GM12878 (cell line): ENCODE results near the gene DAZ4. TPM values are rescaled to one million over a fixed set of nuclear protein-coding genes. Genes with fewer than 3 reads are reported as not detected.
"Not testable (repeated sequence)": the region's sequence is repeated elsewhere in the genome, so short reads cannot be mapped to it uniquely, and the experiment has no call there.

Source experiments
- ATAC-seq: fragments of 200-7000 bp; cut with Tn5 transposase; 3 replicates; pipeline ENCODE4 v1.9.1; 2020; ENCODE audit warnings: mild to moderate bottlenecking, moderate library complexity
- Bru-seq: library from RNA; stranded (reverse); fragments of 400-500 nt; gene quantifications from one replicate; lab custom pipeline; 2021; lab: Mats Ljungman, UMichigan
- BruChase-seq, 2 experiments: library from RNA; stranded (reverse); fragments of 400-500 nt; gene quantifications; one replicate each; lab custom pipeline; 2021; lab: Mats Ljungman, UMichigan
- BruUV-seq: library from RNA; stranded (reverse); fragments of 400-500 nt; replicated peaks from 2 replicates; lab custom pipeline; 2021; lab: Mats Ljungman, UMichigan
- CTCF ChIA-PET: fragments of 300-600 bp; sonication (Branson Sonifier 250); formaldehyde crosslinking; extraction: SDS; loops from one replicate; lab custom pipeline; 2021; ENCODE audit warnings: inconsistent platforms; lab: Yijun Ruan, JAX
- POLR2A ChIA-PET: fragments of 350-600 bp; formaldehyde crosslinking; extraction: SDS; loops from one replicate; lab custom pipeline; 2021; ENCODE audit warnings: inconsistent platforms; lab: Charles Lee
- RAD21 ChIA-PET: fragments of 300-600 bp; sonication (Branson Sonifier 250); formaldehyde crosslinking; loops from one replicate; lab custom pipeline; 2023; ENCODE audit warnings: antibody characterized with exemption; ENCODE audit not compliant: unreplicated experiment; lab: Charles Lee
- SMC1A ChIA-PET: fragments of 300-600 bp; sonication (Branson Sonifier 250); formaldehyde crosslinking; loops from one replicate; lab custom pipeline; 2023; ENCODE audit not compliant: unreplicated experiment, uncharacterized antibody; lab: Charles Lee
- DNase-seq: peaks from one replicate; pipeline ENCODE4 v3.0.0-alpha.2; 2011; ENCODE audit warnings: low read depth, low spot score
- FAIRE-seq: peaks from 3 replicates; lab custom pipeline; 2011; peaks lifted over from hg19 to GRCh38; lab: Jason Lieb, UNC
- H2AFZ ChIP-seq: 2 replicates; pipeline ENCODE4 v1.6.0; 2011; ENCODE audit warnings: low read depth, low read length, control low read depth; ENCODE audit not compliant: control insufficient read depth
- H3K27ac ChIP-seq: 2 replicates; pipeline ENCODE4 v1.5.1; 2011; ENCODE audit warnings: control low read depth; ENCODE audit not compliant: control insufficient read depth, insufficient read depth
- H3K27me3 ChIP-seq, 2 experiments: replicated peaks in 1 of 2; 2 replicates each; pipeline versions ENCODE4 v1.6.0 to v1.6.1; 2011; ENCODE audit warnings: low read length in 1 of 2; ENCODE audit not compliant: control insufficient read depth in 2 of 2, insufficient read depth in 2 of 2
- H3K36me3 ChIP-seq, 2 experiments: 2 replicates each; pipeline ENCODE4 v1.5.1; 2011; ENCODE audit warnings: low read length in 1 of 2; ENCODE audit not compliant: control insufficient read depth in 2 of 2, insufficient read depth in 2 of 2
- H3K4me1 ChIP-seq: 2 replicates; pipeline ENCODE4 v1.6.1; 2011; ENCODE audit warnings: mild to moderate bottlenecking, low read length, moderate library complexity, mixed read lengths; ENCODE audit not compliant: control insufficient read depth, insufficient read depth
- H3K4me2 ChIP-seq: 2 replicates; pipeline ENCODE4 v1.6.0; 2011; ENCODE audit warnings: control low read depth; ENCODE audit not compliant: control insufficient read depth, insufficient read depth
- H3K4me3 ChIP-seq: fragments of 200-600 bp; sonication (generic); 2 replicates; pipeline ENCODE4 v1.5.1; 2016
- H3K79me2 ChIP-seq: 2 replicates; pipeline ENCODE4 v1.6.0; 2011; ENCODE audit warnings: low read length; ENCODE audit not compliant: control insufficient read depth, insufficient read depth
- H3K9ac ChIP-seq: 2 replicates; pipeline ENCODE4 v1.8.0; 2011; ENCODE audit warnings: low read length, control low read depth, mixed read lengths; ENCODE audit not compliant: control insufficient read depth, insufficient read depth
- H3K9me3 ChIP-seq: replicated peaks from 3 replicates; pipeline ENCODE4 v1.5.1; 2011; ENCODE audit warnings: mild to moderate bottlenecking, low read length; ENCODE audit not compliant: control insufficient read depth, insufficient read depth
- H4K20me1 ChIP-seq: 2 replicates; pipeline ENCODE4 v1.6.0; 2011; ENCODE audit not compliant: control insufficient read depth, insufficient read depth
- WGBS: methylation state at CpG from one replicate; pipeline ENCODE4 v1.1.6; 2016; ENCODE audit warnings: low lambda C conversion rate; ENCODE audit not compliant: insufficient replicate concordance, insufficient coverage; ENCODE audit errors: missing lambda C conversion rate; 5-methylcytosine and 5-hydroxymethylcytosine counted together
- in situ Hi-C: fragments of 300-500 bp; cut with MboI; formaldehyde crosslinking; loops from 9 replicates; pipeline ENCODE4 v1.14.3; 2018; ENCODE audit warnings: mixed read lengths
- intact Hi-C: fragments of 100-400 bp; cut with micrococcal nuclease; formaldehyde crosslinking; loops from one replicate; pipeline ENCODE4 v1.14.2; 2022; ENCODE audit not compliant: unreplicated experiment
- long read RNA-seq, 2 experiments: library from polyadenylated mRNA; unstranded; transcript quantifications; one replicate each; pipeline ENCODE4 v2.0.0, GENCODE V29; 2019 to 2020
- polyA minus RNA-seq, 3 experiments: library from RNA; depleted of rRNA, polyadenylated mRNA; stranded (reverse); fragments of >200 nt; gene quantifications; 2 replicates each; pipeline ENCODE4 v1.2.3, GENCODE V29; 2011
- polyA plus RNA-seq, 11 experiments: library from polyadenylated mRNA; depleted of rRNA in 4 of 11; unstranded in 6 of 11; stranded (reverse) in 5 of 11; fragments of >200 nt; fragmentation: Nextera tagmentation in 4 of 11; fragmentation: Illumina TruSeq in 1 of 11; extraction: Ambion mirVana in 4 of 11; extraction: Trizol in 1 of 11; gene quantifications; 1 replicate in 1 of 11; 2 replicates in 10 of 11; pipeline versions ENCODE4 v1.2.1 to v1.2.3, GENCODE V29; 2011 to 2016; ENCODE audit warnings: inconsistent platforms in 2 of 11, missing spikeins in 2 of 11, low read depth in 1 of 11
- total RNA-seq, 4 experiments: library from RNA; depleted of rRNA in 3 of 4; stranded (reverse); fragments of >200 nt in 3 of 4; fragmentation: Illumina TruSeq in 1 of 4; extraction: Trizol in 1 of 4; gene quantifications; 2 replicates each; pipeline versions ENCODE4 v1.2.1 to v1.2.3, GENCODE V29; 2013 to 2021

Gene DAZ4, protein sequence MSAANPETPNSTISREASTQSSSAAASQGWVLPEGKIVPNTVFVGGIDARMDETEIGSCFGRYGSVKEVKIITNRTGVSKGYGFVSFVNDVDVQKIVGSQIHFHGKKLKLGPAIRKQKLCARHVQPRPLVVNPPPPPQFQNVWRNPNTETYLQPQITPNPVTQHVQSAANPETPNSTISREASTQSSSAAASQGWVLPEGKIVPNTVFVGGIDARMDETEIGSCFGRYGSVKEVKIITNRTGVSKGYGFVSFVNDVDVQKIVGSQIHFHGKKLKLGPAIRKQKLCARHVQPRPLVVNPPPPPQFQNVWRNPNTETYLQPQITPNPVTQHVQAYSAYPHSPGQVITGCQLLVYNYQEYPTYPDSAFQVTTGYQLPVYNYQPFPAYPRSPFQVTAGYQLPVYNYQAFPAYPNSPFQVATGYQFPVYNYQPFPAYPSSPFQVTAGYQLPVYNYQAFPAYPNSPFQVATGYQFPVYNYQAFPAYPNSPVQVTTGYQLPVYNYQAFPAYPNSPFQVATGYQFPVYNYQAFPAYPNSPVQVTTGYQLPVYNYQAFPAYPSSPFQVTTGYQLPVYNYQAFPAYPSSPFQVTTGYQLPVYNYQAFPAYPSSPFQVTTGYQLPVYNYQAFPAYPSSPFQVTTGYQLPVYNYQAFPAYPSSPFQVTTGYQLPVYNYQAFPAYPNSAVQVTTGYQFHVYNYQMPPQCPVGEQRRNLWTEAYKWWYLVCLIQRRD
- not detected in 2 replicates for total RNA-seq (2013; cell fraction: nucleolus; rRNA removed)
- not detected in 2 replicates for total RNA-seq (2014; rRNA removed)
- total RNA-seq (2014; rRNA removed; fragmentation: Illumina TruSeq; extraction: Trizol): not detected in 2 replicates
- total RNA-seq (2021): not detected in 2 replicates
- polyA plus RNA-seq (2011; ENCODE audit: low read depth): not detected
- not detected in 2 replicates for polyA plus RNA-seq (2011; rRNA removed)
- polyA plus RNA-seq (2011; cell fraction: cytosol; rRNA removed): not detected in 2 replicates
- polyA plus RNA-seq (2011; cell fraction: nucleus; rRNA removed): not detected in 2 replicates
- not detected in 2 replicates for polyA plus RNA-seq (2012)
- not detected in 2 replicates for polyA plus RNA-seq (2014; fragmentation: Illumina TruSeq; extraction: Trizol)
- polyA plus RNA-seq (2014; fragmentation: Nextera tagmentation; extraction: Ambion mirVana): not detected
- not detected in 2 replicates for polyA plus RNA-seq (2014; rRNA removed)
- not detected for polyA plus RNA-seq (2016; fragmentation: Nextera tagmentation; extraction: Ambion mirVana)
- not detected in 2 replicates for polyA minus RNA-seq (2011; rRNA and poly(A)+ RNA removed)
- not detected in 2 replicates for polyA minus RNA-seq (2011; cell fraction: cytosol; rRNA and poly(A)+ RNA removed)
- polyA minus RNA-seq (2011; cell fraction: nucleus; rRNA and poly(A)+ RNA removed): not detected in 2 replicates
- not detected for Bru-seq, nascent RNA
- BruChase-seq, experiment 1, labeled RNA remaining after a 6-hour chase: not detected
- BruChase-seq, experiment 2, labeled RNA remaining after a 2-hour chase: not detected
- long read RNA-seq, experiment 1: 0 reads
- long read RNA-seq, experiment 2: 0 reads

DNA sequence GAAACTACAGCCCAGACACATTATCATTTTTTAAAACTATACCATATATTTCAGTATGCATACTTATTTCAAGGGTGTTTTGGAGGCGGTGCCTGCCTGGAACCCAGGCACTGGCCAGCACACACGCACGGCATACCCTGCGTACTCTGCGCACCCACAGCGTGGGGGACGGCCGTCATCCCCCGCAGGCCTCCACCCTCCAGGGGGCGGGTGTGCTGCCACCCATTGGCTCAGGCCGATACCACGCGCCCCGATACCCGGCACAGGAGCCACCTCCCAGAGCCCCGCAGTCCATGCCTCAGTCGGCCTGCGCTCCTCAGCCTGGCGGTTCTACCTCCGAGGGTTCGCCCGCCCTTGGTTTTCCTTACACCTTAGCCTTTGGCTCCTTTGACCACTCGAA, at the start of gene DAZ4:
TSS of gene DAZ4 (plus strand) at position 301 of the 400 bp plus-strand sequence. CDS start 208 bp downstream, outside the sequence.
- H3K9ac ChIP-seq, ATAC-seq, DNase-seq, H4K20me1 ChIP-seq, H3K79me2 ChIP-seq, H3K4me1 ChIP-seq, POLR2A ChIA-PET, in situ Hi-C loops, H3K27ac ChIP-seq, H3K4me3 ChIP-seq, H3K9me3 ChIP-seq, intact Hi-C loops, H3K36me3 ChIP-seq, CTCF ChIA-PET, H3K27me3 ChIP-seq, H2AFZ ChIP-seq, RAD21 ChIA-PET, FAIRE-seq, BruUV-seq, SMC1A ChIA-PET, H3K4me2 ChIP-seq: not testable (repeated sequence)
- no CpG with 5 or more reads among the region's 23 CpGs for WGBS

DNA sequence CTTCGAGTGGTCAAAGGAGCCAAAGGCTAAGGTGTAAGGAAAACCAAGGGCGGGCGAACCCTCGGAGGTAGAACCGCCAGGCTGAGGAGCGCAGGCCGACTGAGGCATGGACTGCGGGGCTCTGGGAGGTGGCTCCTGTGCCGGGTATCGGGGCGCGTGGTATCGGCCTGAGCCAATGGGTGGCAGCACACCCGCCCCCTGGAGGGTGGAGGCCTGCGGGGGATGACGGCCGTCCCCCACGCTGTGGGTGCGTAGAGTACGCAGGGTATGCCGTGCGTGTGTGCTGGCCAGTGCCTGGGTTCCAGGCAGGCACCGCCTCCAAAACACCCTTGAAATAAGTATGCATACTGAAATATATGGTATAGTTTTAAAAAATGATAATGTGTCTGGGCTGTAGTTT, 20.4 kb upstream of the DAZ4 start, which contains the start of gene DAZ3:
TSS of gene DAZ3 (minus strand) at position 101 of the 400 bp plus-strand sequence. CDS start 208 bp downstream, outside the sequence.
- BruUV-seq, H4K20me1 ChIP-seq, H3K27ac ChIP-seq, RAD21 ChIA-PET, H3K79me2 ChIP-seq, H2AFZ ChIP-seq, H3K27me3 ChIP-seq, H3K4me2 ChIP-seq, in situ Hi-C loops, POLR2A ChIA-PET, H3K4me3 ChIP-seq, H3K9me3 ChIP-seq, CTCF ChIA-PET, SMC1A ChIA-PET, ATAC-seq, H3K4me1 ChIP-seq, H3K36me3 ChIP-seq, H3K9ac ChIP-seq, FAIRE-seq, DNase-seq, intact Hi-C loops: not testable (repeated sequence)
- WGBS: no CpG with 5 or more reads among the region's 23 CpGs

DNA sequence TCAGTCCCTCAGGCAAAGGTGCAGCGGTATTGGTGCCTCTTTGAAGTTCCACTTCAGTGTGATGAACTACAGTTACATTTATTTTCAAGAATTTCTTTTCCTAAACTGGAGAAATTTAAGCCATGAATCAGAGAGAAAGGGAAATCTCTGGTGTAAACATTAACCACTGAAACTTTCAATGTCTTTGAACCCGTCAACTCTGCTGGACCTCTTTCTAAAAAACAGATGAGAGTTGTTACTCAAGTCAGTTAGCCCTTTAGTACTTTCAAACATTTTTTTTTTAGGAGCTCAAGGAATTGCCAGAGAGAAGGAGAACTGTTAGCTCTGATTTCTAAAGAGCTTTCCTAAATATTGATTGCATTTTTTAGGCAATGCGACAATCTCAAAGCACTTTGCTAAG, 11.9 kb upstream of the DAZ4 start:
- POLR2A ChIA-PET, H3K9ac ChIP-seq, H3K4me1 ChIP-seq, DNase-seq, H3K9me3 ChIP-seq, FAIRE-seq, H3K27me3 ChIP-seq, H4K20me1 ChIP-seq, H3K79me2 ChIP-seq, RAD21 ChIA-PET, H3K4me3 ChIP-seq, ATAC-seq, intact Hi-C loops, CTCF ChIA-PET, BruUV-seq, in situ Hi-C loops, SMC1A ChIA-PET, H3K27ac ChIP-seq, H3K4me2 ChIP-seq, H2AFZ ChIP-seq, H3K36me3 ChIP-seq: not testable (repeated sequence)
- WGBS: no CpG with 5 or more reads among the region's 3 CpGs
